Heart right ventricle (tissue), 16 donors: ENCODE data around the gene ETF1. TPM values are rescaled to one million over a fixed set of nuclear protein-coding genes. Genes with fewer than 3 reads are reported as not detected.

Experiments
- ATAC-seq, 8 donors: fragments of 200-7000 bp; cut with Tn5 transposase; one replicate each; pipeline ENCODE4 v1.9.1; 2020; ENCODE audit warnings: mild to moderate bottlenecking in 8 of 8, moderate library complexity in 8 of 8, moderate number of reproducible peaks in 1 of 8
- DNase-seq, 2 donors: peaks; one replicate each; pipeline ENCODE4 v3.0.0-alpha.2; 2020
- H3K27ac ChIP-seq, 10 donors: fragments of 200-600 bp; sonication (generic) in 2 of 10; one replicate each; pipeline versions ENCODE4 v1.5.0 to v1.8.0; 2020 to 2022; ENCODE audit warnings: mild to moderate bottlenecking in 3 of 10
- H3K27me3 ChIP-seq, 7 donors: fragments of 200-600 bp; one replicate each; pipeline ENCODE4 v1.8.0; 2021 to 2022; ENCODE audit warnings: mild to moderate bottlenecking in 2 of 7
- H3K36me3 ChIP-seq, 9 donors: fragments of 200-600 bp; sonication (generic) in 1 of 9; one replicate each; pipeline versions ENCODE4 v1.5.0 to v1.8.0; 2020 to 2022; ENCODE audit warnings: mild to moderate bottlenecking in 2 of 9
- H3K4me1 ChIP-seq, 9 donors: fragments of 200-600 bp; sonication (generic) in 1 of 9; one replicate each; pipeline versions ENCODE4 v1.5.0 to v1.8.0; 2020 to 2022; ENCODE audit warnings: mild to moderate bottlenecking in 4 of 9
- H3K4me3 ChIP-seq, 10 donors: fragments of 200-600 bp; sonication (generic) in 2 of 10; one replicate each; pipeline versions ENCODE4 v1.5.0 to v1.8.0; 2020 to 2022; ENCODE audit warnings: mild to moderate bottlenecking in 7 of 10, moderate library complexity in 2 of 10
- H3K9me3 ChIP-seq, 11 donors: fragments of 200-600 bp in 10 of 11; sonication (generic) in 2 of 11; one replicate each; pipeline versions ENCODE4 v1.5.0 to v1.8.0; 2013 to 2022; ENCODE audit warnings: mild to moderate bottlenecking in 2 of 11, control low read depth in 1 of 11, moderate library complexity in 1 of 11
- CTCF ChIP-seq, 9 donors: fragments of 200-600 bp; sonication (generic) in 2 of 9; IDR thresholded peaks; one replicate each; pipeline versions ENCODE4 v1.5.0 to v1.8.0; 2021 to 2022; ENCODE audit warnings: antibody characterized with exemption in 9 of 9, mild to moderate bottlenecking in 5 of 9, moderate library complexity in 1 of 9
- WGBS, 2 donors: extraction: QIAGEN DNeasy Blood & Tissue Kit; methylation state at CpG; one replicate each; pipeline ENCODE4 v1.1.7; 2013; ENCODE audit warnings: inconsistent platforms in 1 of 2; 5-methylcytosine and 5-hydroxymethylcytosine counted together
- intact Hi-C, 10 donors: fragments of 100-400 bp; cut with DNase I; formaldehyde crosslinking; loops; one replicate each; pipeline versions ENCODE4 v1.11.1 to v1.14.2; 2022
- polyA plus RNA-seq, 2 donors: library from polyadenylated mRNA; stranded (reverse); fragments of 200-250 nt; gene quantifications; one replicate each; pipeline ENCODE4 v1.2.3, GENCODE V29; 2013
- total RNA-seq, 10 donors: library from RNA; stranded (reverse); fragmentation: NEBNext Ultra II Directional in 3 of 10; extraction: Animal tissue kit (Norgen Biotek cat#: 25700) in 3 of 10; gene quantifications; one replicate each; pipeline versions ENCODE4 v1.2.1 to v1.2.4, GENCODE V29; 2021 to 2023
- donor health status: Arrhythmogenic right ventricular cardiomyopathy.
- donor health status: ischemic (EF 13 %, LVEDD 7.1; RV severe dilation, severe dysfunction).
- donor health status: healthy with polysubstance abuse.
- donor health status: DM: no; HTN: yes; CAD: no.
- donor health status: DM: no; HTN: no; CAD: no.
- donor health status: ischemic (EF 25% LVEDD 6.9; RV normal size, moderate dysfunction).
- donor health status: ischemic (EF 25% LVEDD 5.7; RV mildly dilated, moderate dysfunction).
- donor health status: healthy.
- donor health status: DM: yes; HTN: yes; CAD: no.
- donor health status: Ischemic cardiomyopathy.
- donor health status: ischemic (EF 35%, LVEDD 5.7; RV mildly dilated, moderate dysfunction).
- donor health status: nonischemic (EF 11% LVEDD 7.7; RV severe dilation, severe dysfunction).
- donor health status: DM: yes; HTN: yes; CAD: no.
- donor health status: PGD.
- donor health status: ischemic (EF 29% LVEDD 5.4; RV normal size, mild dysfunction).
- donor health status: nonischemic (EF 23%, LVEDD 6.1; RV moderate dilation, normal function).

ETF1 gene
- total and polyA plus RNA-seq, 12 donors: 17.9 to 113 (median 82.8) TPM

GRCh38 chr5:138465261-138466124 is 77.5 kb downstream of the ETF1 start, which contains the start of gene EGR1:
EGR1 (plus strand) TSS chr5:138465479; CDS start chr5:138465762, 283 bp downstream.
- Histone ChIP-seq H3K36me3 (peaks cover 0 to 27% (median 19%) of the 10 kb centered on the region in 9 donors), H3K4me1 (peaks cover 2 to 56% (median 52%) of the 10 kb centered on the region in 9 donors), H3K27me3 (no peaks in the 10 kb centered on the region), H3K27ac (peak within 1 kb of the TSS; percentile 93 to 99 (median 96)), H3K9me3 (no peaks in the 10 kb centered on the region), H3K4me3 (peak within 1 kb of the TSS; percentile 57 to 98 (median 76))
- DNase-seq (peak; percentile 92 to 96), ATAC-seq (peak; percentile 58 to 82 (median 65))
- intact Hi-C loops: loop anchor here in 5 of 10 donors (1.0 to 10.0 kb wide), 4 partner anchors 27 to 79 kb away; partner anchors contain the start of gene ETF1 (in 4 of the 5)
- WGBS, 2 donors: 0 to 1% methylated on average over 72 to 85 of the region's 85 CpGs
- no peak for TF ChIP-seq CTCF (IDR thresholded peaks at IDR 0.05)

DNA sequence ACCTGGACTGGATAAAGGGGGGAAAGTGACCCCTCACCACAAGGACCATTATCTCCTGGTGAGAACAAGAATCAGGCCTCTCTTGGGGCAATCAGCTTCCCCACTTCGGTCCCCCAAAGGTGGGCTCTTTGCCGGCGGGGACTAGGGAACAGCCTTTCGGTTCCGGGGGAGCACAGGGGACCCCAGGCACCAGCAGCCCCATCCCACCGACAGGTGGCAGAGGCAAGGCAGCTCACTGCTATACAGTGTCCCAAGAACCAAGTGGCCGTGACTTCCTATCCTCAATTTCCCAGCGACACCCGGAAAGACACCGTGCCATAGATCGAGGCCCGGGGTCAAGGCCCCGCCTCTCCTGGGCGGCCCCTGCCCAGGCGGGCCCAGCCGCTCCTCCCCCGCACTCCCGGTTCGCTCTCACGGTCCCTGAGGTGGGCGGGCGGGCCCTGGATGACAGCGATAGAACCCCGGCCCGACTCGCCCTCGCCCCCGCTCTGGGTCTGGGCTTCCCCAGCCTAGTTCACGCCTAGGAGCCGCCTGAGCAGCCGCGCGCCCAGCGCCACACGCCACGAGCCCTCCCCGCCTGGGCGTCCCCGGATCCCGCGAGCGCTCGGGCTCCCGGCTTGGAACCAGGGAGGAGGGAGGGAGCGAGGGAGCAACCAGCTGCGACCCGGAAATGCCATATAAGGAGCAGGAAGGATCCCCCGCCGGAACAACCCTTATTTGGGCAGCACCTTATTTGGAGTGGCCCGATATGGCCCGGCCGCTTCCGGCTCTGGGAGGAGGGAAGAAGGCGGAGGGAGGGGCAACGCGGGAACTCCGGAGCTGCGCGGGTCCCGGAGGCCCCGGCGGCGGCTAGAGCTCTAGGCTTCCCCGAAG is 78.4 kb downstream of the ETF1 start:
- peak in 6 of 9 donors; percentile 16 to 62 (median 38) for TF ChIP-seq CTCF (IDR thresholded peaks at IDR 0.05)
- intact Hi-C loops: loop anchor here in 5 of 10 donors (1.0 to 10.0 kb wide), 5 partner anchors 28 to 80 kb away; partner anchors contain the start of gene ETF1 (in 4 of the 5)
- peak overlapping the region; percentile 93 to 99 (median 96) for H3K27ac ChIP-seq
- 0 to 1% methylated on average over 64 of the region's 64 CpGs for WGBS, 2 donors
- ATAC-seq (peak; percentile 81 to 94 (median 85)), DNase-seq (peak; percentile 91 to 98)
- peak overlapping the region; percentile 57 to 98 (median 76) for H3K4me3 ChIP-seq
- peaks cover 2 to 63% (median 60%) of the 10 kb centered on the region in 9 donors for H3K4me1 ChIP-seq
- H3K9me3 ChIP-seq: no peaks in the 10 kb centered on the region
- no peaks in the 10 kb centered on the region for H3K27me3 ChIP-seq
- peaks cover 0 to 27% (median 19%) of the 10 kb centered on the region in 9 donors for H3K36me3 ChIP-seq

DNA sequence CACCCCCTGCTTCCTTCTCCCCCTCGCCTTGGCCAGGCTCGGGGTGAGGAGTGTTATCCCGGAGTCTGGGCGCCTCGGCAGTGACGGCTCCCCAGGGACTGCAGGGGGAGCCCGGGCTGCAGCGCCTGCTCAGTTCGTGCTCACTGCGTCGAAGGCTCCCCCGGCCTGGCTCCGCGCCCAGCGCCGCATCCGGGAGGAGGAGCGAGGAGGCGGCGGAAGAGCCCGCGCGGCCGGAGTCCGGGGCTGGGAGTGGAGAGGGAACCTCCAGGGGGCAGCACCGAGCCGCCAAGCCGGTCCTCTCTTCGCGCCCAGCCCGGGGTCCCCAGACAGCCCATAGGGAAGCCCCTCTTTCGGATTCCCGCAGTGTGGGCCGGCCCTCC is 79.0 kb downstream of the ETF1 start:
- H3K4me3 ChIP-seq: peak overlapping the region; percentile 57 to 98 (median 76)
- H3K27ac ChIP-seq: peak overlapping the region; percentile 93 to 99 (median 96)
- DNase-seq (peak; percentile 95 to 98), ATAC-seq (peak; percentile 72 to 89 (median 86))
- H3K4me1 ChIP-seq: peaks cover 2 to 70% (median 67%) of the 10 kb centered on the region in 9 donors
- intact Hi-C loops: loop anchor here in 4 of 10 donors (1.0 to 10.0 kb wide), 3 partner anchors 40 to 81 kb away; partner anchors contain the start of gene ETF1 (in 4 of the 4)
- 0% methylated on average over 34 of the region's 34 CpGs for WGBS, 2 donors
- H3K36me3 ChIP-seq: peaks cover 0 to 26% (median 19%) of the 10 kb centered on the region in 9 donors
- no peaks in the 10 kb centered on the region for H3K9me3 ChIP-seq
- no peaks in the 10 kb centered on the region for H3K27me3 ChIP-seq
- TF ChIP-seq CTCF (IDR thresholded peaks at IDR 0.05): peak; percentile 84 to 98 (median 94)
